Vagina (tissue), 2 donors: ENCODE results near the gene RPL37. TPM values are rescaled to one million over a fixed set of nuclear protein-coding genes. Genes with fewer than 3 reads are reported as not detected.

Experiments used
- DNase-seq, 2 donors: peaks; one replicate each; pipeline ENCODE4 v3.0.0-alpha.2; 2017; ENCODE audit errors: extremely low spot score in 2 of 2
- H3K27ac ChIP-seq: fragments of 200-600 bp; sonication (generic); one replicate; pipeline ENCODE4 v1.5.1; 2019
- H3K27me3 ChIP-seq: fragments of 200-600 bp; sonication (generic); one replicate; pipeline ENCODE4 v1.5.1; 2019
- H3K36me3 ChIP-seq, 2 donors: fragments of 200-600 bp; sonication (generic); one replicate each; pipeline ENCODE4 v1.5.1; 2017 to 2019
- H3K4me1 ChIP-seq: fragments of 200-600 bp; sonication (generic); one replicate; pipeline ENCODE4 v1.5.1; 2019
- H3K4me3 ChIP-seq, 2 donors: fragments of 200-600 bp; sonication (generic); 1 replicate in 1 of 2; 2 replicates in 1 of 2; pipeline ENCODE4 v1.5.1; 2016 to 2019
- H3K9me3 ChIP-seq: fragments of 200-600 bp; sonication (generic); one replicate; pipeline ENCODE4 v1.5.1; 2019
- POLR2A ChIP-seq, 2 donors: fragments of 450-650 bp; IDR thresholded peaks; one replicate each; pipeline ENCODE4 v1.6.1; 2017; ENCODE audit warnings: antibody characterized with exemption in 2 of 2, mild to moderate bottlenecking in 2 of 2, moderate library complexity in 2 of 2
- POLR2AphosphoS5 ChIP-seq, 2 donors: sonication (generic); formaldehyde crosslinking; IDR thresholded peaks; one replicate each; pipeline ENCODE4 v1.9.0; 2017; ENCODE audit warnings: antibody characterized with exemption in 2 of 2, mild to moderate bottlenecking in 2 of 2, low read depth in 1 of 2; ENCODE audit not compliant: insufficient read depth in 1 of 2
- intact Hi-C: fragments of 100-400 bp; cut with DNase I; formaldehyde crosslinking; loops from one replicate; pipeline ENCODE4 v1.15.1; 2023
- total RNA-seq: library from RNA; depleted of rRNA; stranded (reverse); fragments of >200 nt; gene quantifications from one replicate; pipeline ENCODE4 v1.2.3, GENCODE V29; 2016
- TF ChIP-seq, protein P1 (sequence below), 3 experiments: fragments of 450-650 bp in 2 of 3; fragments of 200-600 bp in 1 of 3; sonication (generic) in 1 of 3; IDR thresholded peaks; one replicate each; pipeline ENCODE4 v1.5.1; 2017 to 2019; ENCODE audit warnings: antibody characterized with exemption in 3 of 3, mild to moderate bottlenecking in 2 of 3, moderate library complexity in 2 of 3

Gene RPL37
- total RNA-seq, 1 donor from 2014 or later: 489 TPM

GRCh38 chr5:40860711-40861110, 25.7 kb upstream of the RPL37 start:
- H3K9me3 ChIP-seq: no peaks in the 10 kb centered on the region
- no peak overlapping the region for H3K27ac ChIP-seq
- H3K4me1 ChIP-seq: no peaks in the 10 kb centered on the region
- peak in 1 of 2 donors; percentile 4 for DNase-seq
- no peak overlapping the region for H3K4me3 ChIP-seq
- TF ChIP-seq, protein P1, sequence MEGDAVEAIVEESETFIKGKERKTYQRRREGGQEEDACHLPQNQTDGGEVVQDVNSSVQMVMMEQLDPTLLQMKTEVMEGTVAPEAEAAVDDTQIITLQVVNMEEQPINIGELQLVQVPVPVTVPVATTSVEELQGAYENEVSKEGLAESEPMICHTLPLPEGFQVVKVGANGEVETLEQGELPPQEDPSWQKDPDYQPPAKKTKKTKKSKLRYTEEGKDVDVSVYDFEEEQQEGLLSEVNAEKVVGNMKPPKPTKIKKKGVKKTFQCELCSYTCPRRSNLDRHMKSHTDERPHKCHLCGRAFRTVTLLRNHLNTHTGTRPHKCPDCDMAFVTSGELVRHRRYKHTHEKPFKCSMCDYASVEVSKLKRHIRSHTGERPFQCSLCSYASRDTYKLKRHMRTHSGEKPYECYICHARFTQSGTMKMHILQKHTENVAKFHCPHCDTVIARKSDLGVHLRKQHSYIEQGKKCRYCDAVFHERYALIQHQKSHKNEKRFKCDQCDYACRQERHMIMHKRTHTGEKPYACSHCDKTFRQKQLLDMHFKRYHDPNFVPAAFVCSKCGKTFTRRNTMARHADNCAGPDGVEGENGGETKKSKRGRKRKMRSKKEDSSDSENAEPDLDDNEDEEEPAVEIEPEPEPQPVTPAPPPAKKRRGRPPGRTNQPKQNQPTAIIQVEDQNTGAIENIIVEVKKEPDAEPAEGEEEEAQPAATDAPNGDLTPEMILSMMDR (IDR thresholded peaks at IDR 0.05): no peak
- TF ChIP-seq POLR2AphosphoS5 (IDR thresholded peaks at IDR 0.05; ENCODE audit: insufficient read depth in 1 of 2, low read depth in 1 of 2) (no peak), POLR2A (IDR thresholded peaks at IDR 0.05) (no peak)
- intact Hi-C loops: no loop called here
- H3K27me3 ChIP-seq: no peaks in the 10 kb centered on the region
- H3K36me3 ChIP-seq: no peaks in the 10 kb centered on the region

DNA sequence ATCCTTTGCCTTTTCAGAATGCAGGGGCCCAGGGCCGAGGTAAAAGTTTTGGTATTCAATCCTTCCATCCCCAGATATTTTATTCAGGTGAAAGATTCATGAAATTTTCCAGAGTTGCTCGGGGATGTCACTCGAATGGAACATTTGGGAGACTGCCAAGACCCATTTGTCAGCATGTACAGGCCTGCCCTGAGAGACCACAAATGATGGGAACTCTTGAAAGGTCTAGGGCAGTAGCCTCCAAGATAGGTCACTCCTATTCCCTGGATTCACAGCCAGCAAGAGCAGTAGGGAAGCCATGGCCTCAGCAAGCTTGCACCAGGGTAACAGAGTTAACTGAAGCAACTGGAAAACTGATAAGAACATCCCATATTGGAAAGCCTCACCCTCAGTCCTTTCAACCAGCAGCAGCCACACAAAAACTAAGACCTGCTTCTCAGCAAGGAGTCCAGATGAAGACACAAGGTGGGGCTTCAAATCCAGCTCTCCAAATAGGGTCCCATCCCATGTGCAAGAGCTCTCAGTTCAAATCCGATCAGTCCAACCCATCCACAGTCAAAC, 18.7 kb upstream of the RPL37 start:
- no peaks in the 10 kb centered on the region for H3K27me3 ChIP-seq
- intact Hi-C loops: no loop called here
- TF ChIP-seq, protein P1 (IDR thresholded peaks at IDR 0.05): no peak
- TF ChIP-seq POLR2AphosphoS5 (IDR thresholded peaks at IDR 0.05; ENCODE audit: insufficient read depth in 1 of 2, low read depth in 1 of 2): no peak
- no peak for TF ChIP-seq POLR2A (IDR thresholded peaks at IDR 0.05)

DNA sequence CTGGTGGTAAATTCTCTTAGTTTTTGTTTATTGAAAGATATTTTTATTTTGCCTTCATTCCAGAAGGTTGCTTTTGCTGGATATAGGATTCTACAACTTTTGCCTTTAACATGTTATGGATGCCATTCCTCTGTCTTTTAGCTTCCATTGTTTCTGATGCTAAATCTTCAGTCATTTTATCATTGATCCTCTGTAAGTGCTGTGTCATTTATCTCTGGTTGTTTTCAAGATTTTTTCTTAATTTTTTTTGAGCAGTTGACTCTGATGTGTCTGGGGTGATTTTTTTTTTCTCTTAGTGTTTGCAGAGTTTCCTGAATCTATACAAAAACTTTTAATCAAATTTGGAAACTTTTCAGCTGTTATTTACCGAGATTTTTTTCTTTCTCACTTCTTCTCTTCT, 12.5 kb upstream of the RPL37 start:
- no peak for DNase-seq
- TF ChIP-seq, protein P1 (IDR thresholded peaks at IDR 0.05): no peak
- TF ChIP-seq POLR2AphosphoS5 (IDR thresholded peaks at IDR 0.05; ENCODE audit: insufficient read depth in 1 of 2, low read depth in 1 of 2) (no peak), POLR2A (IDR thresholded peaks at IDR 0.05) (no peak)
- Histone ChIP-seq H3K27ac (no peak overlapping the region), H3K9me3 (no peaks in the 10 kb centered on the region), H3K36me3 (no peaks in the 10 kb centered on the region), H3K4me1 (no peaks in the 10 kb centered on the region), H3K27me3 (no peaks in the 10 kb centered on the region), H3K4me3 (no peak overlapping the region)
- intact Hi-C loops: no loop called here

More for the DNA sequence above, 18.7 kb upstream of the RPL37 start:
- H3K36me3 ChIP-seq: no peaks in the 10 kb centered on the region
- peak in 1 of 2 donors; percentile 34 for DNase-seq
- H3K27ac ChIP-seq: no peak overlapping the region
- H3K4me3 ChIP-seq: no peak overlapping the region
- no peaks in the 10 kb centered on the region for H3K9me3 ChIP-seq
- H3K4me1 ChIP-seq: no peaks in the 10 kb centered on the region

- Histone ChIP-seq H3K27ac (no peak overlapping the region), H3K36me3 (no peaks in the 10 kb centered on the region), H3K4me3 (no peak overlapping the region), H3K27me3 (no peaks in the 10 kb centered on the region), H3K9me3 (no peaks in the 10 kb centered on the region), H3K4me1 (no peaks in the 10 kb centered on the region)
- TF ChIP-seq POLR2AphosphoS5 (IDR thresholded peaks at IDR 0.05; ENCODE audit: insufficient read depth in 1 of 2, low read depth in 1 of 2) (no peak), POLR2A (IDR thresholded peaks at IDR 0.05) (no peak)
- TF ChIP-seq, protein P1 (IDR thresholded peaks at IDR 0.05): no peak
- intact Hi-C loops: no loop called here
- no peak for DNase-seq
These were observed 11.3 kb upstream of the RPL37 start for GRCh38 chr5:40846371-40846770.

GRCh38 chr5:40844565-40844964, 9.5 kb upstream of the RPL37 start:
- Histone ChIP-seq H3K4me1 (no peaks in the 10 kb centered on the region), H3K36me3 (no peaks in the 10 kb centered on the region), H3K27ac (no peak overlapping the region), H3K9me3 (no peaks in the 10 kb centered on the region), H3K4me3 (no peak overlapping the region), H3K27me3 (no peaks in the 10 kb centered on the region)
- TF ChIP-seq POLR2AphosphoS5 (IDR thresholded peaks at IDR 0.05; ENCODE audit: insufficient read depth in 1 of 2, low read depth in 1 of 2) (no peak), POLR2A (IDR thresholded peaks at IDR 0.05) (no peak)
- TF ChIP-seq, protein P1 (IDR thresholded peaks at IDR 0.05): no peak
- no peak for DNase-seq
- intact Hi-C loops: no loop called here
